Adrenal gland (tissue), 5 donors: ENCODE results near the gene SORBS2.

Source experiments
- CTCF ChIP-seq, 6 experiments: fragments of 450-650 bp in 4 of 6; fragments of 200-600 bp in 2 of 6; sonication (generic) in 1 of 6; IDR thresholded peaks; 1 replicate in 5 of 6; 2 replicates in 1 of 6; pipeline versions ENCODE4 v1.5.1 to v1.8.0; 2016 to 2021; ENCODE audit warnings: antibody characterized with exemption in 6 of 6, mild to moderate bottlenecking in 2 of 6, moderate library complexity in 1 of 6
- POLR2A ChIP-seq, 2 donors: fragments of 450-650 bp; IDR thresholded peaks; one replicate each; pipeline ENCODE4 v1.6.1; 2017; ENCODE audit warnings: antibody characterized with exemption in 2 of 2, mild to moderate bottlenecking in 2 of 2, moderate library complexity in 1 of 2
- donor health status: DM: no; HTN: no; CAD: no.

- TF ChIP-seq CTCF (IDR thresholded peaks at IDR 0.05) (no peak), POLR2A (IDR thresholded peaks at IDR 0.05) (no peak)
Measured at GRCh38 chr4:185651851-185652250, 160.1 kb downstream of the SORBS2 start.
